ENCODE measurements around the gene JMY. TPM values are rescaled to one million over a fixed set of nuclear protein-coding genes. Genes with fewer than 3 reads are reported as not detected.
"Not testable (repeated sequence)": the region's sequence is repeated elsewhere in the genome, so short reads cannot be mapped to it uniquely, and the experiment has no call there.

Gene JMY
- total RNA-seq, 1 donor from 2014 or later = 16.5 TPM

GRCh38 chr5:79243224-79243623 is 7.3 kb downstream of the JMY start:
- H3K4me2 ChIP-seq = no peak overlapping the region
- no peak for TF ChIP-seq EZH2phosphoT487 (IDR thresholded peaks at IDR 0.05)
- no peak for TF ChIP-seq CTCF (IDR thresholded peaks at IDR 0.05)
- TF ChIP-seq EZH2 (IDR thresholded peaks at IDR 0.05) = no peak
- no peak overlapping the region for H3K27ac Mint-ChIP-seq
- peaks cover 9% of the 10 kb centered on the region for H3F3A ChIP-seq (ENCODE audit: low read depth)
- no peaks in the 10 kb centered on the region for H3K9me3 ChIP-seq (ENCODE audit: low read depth)
- H3K36me3 ChIP-seq = no peaks in the 10 kb centered on the region
- H3K4me3 ChIP-seq = no peak overlapping the region
- H3K27me3 Mint-ChIP-seq (ENCODE audit: insufficient read depth, low read depth) = no peaks in the 10 kb centered on the region
- H3K4me3 Mint-ChIP-seq = no peak overlapping the region
- H4K20me1 ChIP-seq (ENCODE audit: low read depth) = peaks cover 74% of the 10 kb centered on the region
- no peak overlapping the region for H2AFZ ChIP-seq (replicated peaks)
- H3K79me2 ChIP-seq (ENCODE audit: low read depth) = peaks cover 100% of the 10 kb centered on the region
- H3K4me1 Mint-ChIP-seq = peaks cover 14% of the 10 kb centered on the region
- H3K27ac ChIP-seq = no peak overlapping the region
- H3K9me3 Mint-ChIP-seq = no peaks in the 10 kb centered on the region
- peaks cover 3% of the 10 kb centered on the region for H3K36me3 Mint-ChIP-seq
- DNase-seq (ENCODE audit: low spot score) = no peak
- H3K9ac ChIP-seq = no peak overlapping the region
- peaks cover under 1% of the 10 kb centered on the region for H3K27me3 ChIP-seq
- H3K4me1 ChIP-seq = peaks cover 14% of the 10 kb centered on the region

GRCh38 chr5:79254067-79254466 is 18.1 kb downstream of the JMY start:
- H3K4me3 Mint-ChIP-seq; H3K4me3 ChIP-seq; H3K36me3 ChIP-seq; H4K20me1 ChIP-seq (ENCODE audit: low read depth); H3K4me1 ChIP-seq; H3K9me3 ChIP-seq (ENCODE audit: low read depth); H3K36me3 Mint-ChIP-seq; DNase-seq (ENCODE audit: low spot score); H3K27ac Mint-ChIP-seq; H3K4me1 Mint-ChIP-seq; H2AFZ ChIP-seq (replicated peaks); H3K9ac ChIP-seq; H3K9me3 Mint-ChIP-seq; H3K27me3 Mint-ChIP-seq (ENCODE audit: insufficient read depth, low read depth); H3F3A ChIP-seq (ENCODE audit: low read depth); H3K4me2 ChIP-seq; H3K27me3 ChIP-seq: not testable (repeated sequence)
- H3K27ac ChIP-seq = peak overlapping the region; percentile 13
- peaks cover 87% of the 10 kb centered on the region for H3K79me2 ChIP-seq (ENCODE audit: low read depth)

DNA sequence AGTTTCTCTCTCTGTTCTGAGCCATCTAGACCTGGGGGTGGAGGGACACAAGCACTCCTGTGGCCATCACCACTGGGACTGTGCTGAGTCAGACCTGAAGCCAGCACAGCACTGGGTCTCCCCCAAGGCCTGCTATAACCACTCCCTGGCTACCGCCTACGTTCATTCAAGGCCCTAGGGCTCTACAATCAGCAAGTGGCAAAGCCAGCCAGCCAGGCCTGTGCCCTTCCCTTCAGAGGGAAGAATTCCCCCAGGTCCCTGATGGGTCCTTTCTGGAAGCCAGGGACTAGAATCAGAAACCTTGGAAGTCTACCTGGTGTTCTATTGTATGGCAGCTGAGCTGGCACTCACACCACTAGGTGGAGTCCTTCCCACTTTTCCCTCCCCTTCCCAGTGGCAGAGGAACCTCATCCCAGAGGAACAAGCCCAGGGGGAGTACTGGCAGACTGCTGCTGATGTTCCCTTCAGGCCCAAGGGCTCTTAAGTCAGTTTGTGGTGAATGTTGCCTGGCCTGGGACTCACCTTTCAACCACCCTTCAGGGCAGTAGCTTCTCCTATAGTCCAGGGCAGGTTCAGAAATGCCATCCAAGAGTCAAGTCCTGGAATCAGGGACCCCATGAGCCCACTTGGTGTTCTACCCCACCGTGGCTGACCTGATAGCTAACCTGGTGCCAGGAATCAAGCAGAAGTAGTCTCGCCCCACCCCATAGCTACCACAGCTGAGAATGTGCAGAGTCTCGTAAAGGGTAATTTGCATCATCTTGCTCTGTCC is 20.0 kb downstream of the JMY start:
- no peaks in the 10 kb centered on the region for H3K4me1 Mint-ChIP-seq
- no peak overlapping the region for H3K4me2 ChIP-seq
- peaks cover 76% of the 10 kb centered on the region for H3K79me2 ChIP-seq (ENCODE audit: low read depth)
- DNase-seq (ENCODE audit: low spot score) = peak; percentile 70
- H3K9me3 Mint-ChIP-seq = peaks cover 5% of the 10 kb centered on the region
- H3K36me3 Mint-ChIP-seq = peaks cover 6% of the 10 kb centered on the region
- H3K4me1 ChIP-seq = peaks cover 3% of the 10 kb centered on the region
- peaks cover 4% of the 10 kb centered on the region for H3K27me3 Mint-ChIP-seq (ENCODE audit: insufficient read depth, low read depth)
- no peak overlapping the region for H3K27ac ChIP-seq
- no peak overlapping the region for H3K9ac ChIP-seq
- H3K4me3 ChIP-seq = no peak overlapping the region
- no peaks in the 10 kb centered on the region for H3K9me3 ChIP-seq (ENCODE audit: low read depth)
- H3K36me3 ChIP-seq = no peaks in the 10 kb centered on the region
- no peak overlapping the region for H2AFZ ChIP-seq (replicated peaks)
- H3K4me3 Mint-ChIP-seq = no peak overlapping the region
- no peaks in the 10 kb centered on the region for H3F3A ChIP-seq (ENCODE audit: low read depth)
- no peaks in the 10 kb centered on the region for H3K27me3 ChIP-seq
- no peak for TF ChIP-seq EZH2 (IDR thresholded peaks at IDR 0.05)
- peak; percentile 73 for TF ChIP-seq CTCF (IDR thresholded peaks at IDR 0.05)
- H3K27ac Mint-ChIP-seq = no peak overlapping the region
- H4K20me1 ChIP-seq (ENCODE audit: low read depth) = peaks cover 6% of the 10 kb centered on the region

GRCh38 chr5:79256563-79256962 is 20.6 kb downstream of the JMY start:
- H4K20me1 ChIP-seq (ENCODE audit: low read depth) = peaks cover 6% of the 10 kb centered on the region
- H3K4me1 ChIP-seq = peaks cover 3% of the 10 kb centered on the region
- H3K36me3 ChIP-seq = no peaks in the 10 kb centered on the region
- H3K4me3 ChIP-seq = no peak overlapping the region
- H3K4me2 ChIP-seq = no peak overlapping the region
- H3K9ac ChIP-seq = no peak overlapping the region
- peaks cover 76% of the 10 kb centered on the region for H3K79me2 ChIP-seq (ENCODE audit: low read depth)
- no peak overlapping the region for H3K27ac Mint-ChIP-seq
- H3K4me1 Mint-ChIP-seq = no peaks in the 10 kb centered on the region
- H3K27me3 ChIP-seq = no peaks in the 10 kb centered on the region
- DNase-seq (ENCODE audit: low spot score) = no peak
- H3K4me3 Mint-ChIP-seq = no peak overlapping the region
- H3F3A ChIP-seq (ENCODE audit: low read depth) = no peaks in the 10 kb centered on the region
- peaks cover 4% of the 10 kb centered on the region for H3K27me3 Mint-ChIP-seq (ENCODE audit: insufficient read depth, low read depth)
- no peaks in the 10 kb centered on the region for H3K9me3 ChIP-seq (ENCODE audit: low read depth)
- H3K36me3 Mint-ChIP-seq = peaks cover 6% of the 10 kb centered on the region
- peaks cover 5% of the 10 kb centered on the region for H3K9me3 Mint-ChIP-seq
- H3K27ac ChIP-seq = no peak overlapping the region
- TF ChIP-seq EZH2phosphoT487 (IDR thresholded peaks at IDR 0.05) (no peak), EZH2 (IDR thresholded peaks at IDR 0.05) (no peak), CTCF (IDR thresholded peaks at IDR 0.05) (no peak)
- H2AFZ ChIP-seq (replicated peaks) = no peak overlapping the region
